HepG2 (cell line): ENCODE measurements around the gene GATD1. TPM values are rescaled to one million over a fixed set of nuclear protein-coding genes. Genes with fewer than 3 reads are reported as not detected.

Source experiments
- ATM ChIP-seq: fragments of 450-650 bp; IDR thresholded peaks from 2 replicates; pipeline ENCODE4 v1.7.1; 2017; ENCODE audit warnings: mild to moderate bottlenecking, borderline replicate concordance
- ELK4 ChIP-seq: sonication (generic); formaldehyde crosslinking; IDR thresholded peaks from 2 replicates; pipeline ENCODE4 v1.9.0; 2021; ENCODE audit warnings: missing genetic modification reagents, borderline replicate concordance
- ESRRA ChIP-seq: sonication (generic); formaldehyde crosslinking; IDR thresholded peaks from 2 replicates; pipeline ENCODE4 v1.5.1; 2020; ENCODE audit warnings: mild to moderate bottlenecking, low read depth, missing genetic modification reagents
- HDAC1 ChIP-seq: sonication (generic); formaldehyde crosslinking; IDR thresholded peaks from 2 replicates; pipeline ENCODE4 v1.5.1; 2020; ENCODE audit warnings: mild to moderate bottlenecking, missing genetic modification reagents
- HIVEP1 ChIP-seq: sonication (generic); formaldehyde crosslinking; IDR thresholded peaks from 2 replicates; pipeline ENCODE4 v1.4.0; 2020; ENCODE audit warnings: mild to moderate bottlenecking, missing genetic modification reagents
- SMAD1 ChIP-seq: sonication (generic); formaldehyde crosslinking; IDR thresholded peaks from 2 replicates; pipeline ENCODE4 v1.4.0; 2020; ENCODE audit warnings: missing genetic modification reagents, low read depth, mild to moderate bottlenecking, borderline replicate concordance
- SNAPC4 ChIP-seq: sonication (generic); formaldehyde crosslinking; IDR thresholded peaks from 2 replicates; pipeline ENCODE4 v1.4.0; 2020; ENCODE audit warnings: mild to moderate bottlenecking, missing genetic modification reagents
- SP140L ChIP-seq: sonication (generic); formaldehyde crosslinking; IDR thresholded peaks from 2 replicates; pipeline ENCODE4 v1.4.0; 2020; ENCODE audit warnings: missing genetic modification reagents, borderline replicate concordance
- THAP11 ChIP-seq: IDR thresholded peaks from 2 replicates; pipeline ENCODE4 v1.6.1; 2016; ENCODE audit warnings: missing biosample characterization, missing genetic modification reagents
- ZNF180 ChIP-seq: sonication (generic); formaldehyde crosslinking; IDR thresholded peaks from 2 replicates; pipeline ENCODE4 v1.4.0; 2020; ENCODE audit warnings: low read depth, missing genetic modification reagents, borderline replicate concordance
- ZNF615 ChIP-seq: sonication (generic); formaldehyde crosslinking; IDR thresholded peaks from 2 replicates; pipeline ENCODE4 v1.5.0; 2020; ENCODE audit warnings: mild to moderate bottlenecking, missing genetic modification reagents, borderline replicate concordance
- ZNF737 ChIP-seq: sonication (generic); formaldehyde crosslinking; IDR thresholded peaks from 2 replicates; pipeline ENCODE4 v1.5.0; 2020; ENCODE audit warnings: missing genetic modification reagents, mild to moderate bottlenecking, borderline replicate concordance
- ZNF770 ChIP-seq: sonication (generic); formaldehyde crosslinking; IDR thresholded peaks from 2 replicates; pipeline ENCODE4 v1.5.0; 2020; ENCODE audit warnings: mild to moderate bottlenecking, missing genetic modification reagents
- ZNF788 ChIP-seq: sonication (generic); formaldehyde crosslinking; IDR thresholded peaks from 2 replicates; pipeline ENCODE4 v1.5.0; 2020; ENCODE audit warnings: mild to moderate bottlenecking, missing genetic modification reagents, borderline replicate concordance
- polyA plus RNA-seq, 8 experiments: library from polyadenylated mRNA; depleted of rRNA in 3 of 8; stranded (reverse) in 7 of 8; unstranded in 1 of 8; fragments of >200 nt; fragmentation: Illumina TruSeq in 4 of 8; extraction: Trizol in 4 of 8; gene quantifications; 2 replicates each; pipeline versions ENCODE4 v1.2.1 to v1.2.3, GENCODE V29; 2011 to 2016; ENCODE audit warnings: low read depth in 4 of 8, missing spikeins in 1 of 8, mixed read lengths in 1 of 8; ENCODE audit not compliant: insufficient read depth in 1 of 8
- total RNA-seq, 5 experiments: library from RNA; depleted of rRNA; stranded (reverse); fragments of >200 nt; fragmentation: Illumina TruSeq; extraction: Trizol; gene quantifications; 2 replicates each; pipeline ENCODE4 v1.2.3, GENCODE V29; 2016; ENCODE audit warnings: low read depth in 1 of 5
- TF ChIP-seq, protein P1 (sequence below): IDR thresholded peaks from 2 replicates; pipeline ENCODE4 v1.6.1; 2016; ENCODE audit warnings: low read depth
- TF ChIP-seq, protein P2 (sequence below): sonication (generic); formaldehyde crosslinking; IDR thresholded peaks from 2 replicates; pipeline ENCODE4 v1.9.0; 2021; ENCODE audit warnings: missing genetic modification reagents, borderline replicate concordance

GATD1 gene
- total and polyA plus RNA-seq, 2 of the 13 experiments (the other 11 are each of a cell fraction or from before 2014, with no cell fraction given), result 31.3 to 60.5 TPM

- TF ChIP-seq SNAPC4 (CRISPR knock-in tag) (no peak), HIVEP1 (CRISPR knock-in tag) (no peak), ZNF770 (CRISPR knock-in tag) (no peak), ESRRA (CRISPR knock-in tag) (no peak), SP140L (no peak), ELK4 (no peak), HDAC1 (CRISPR knock-in tag) (peak; percentile 20; the same call in 1 of the 2 replicates), ZNF615 (CRISPR knock-in tag) (no peak), ATM (no peak), ZNF737 (CRISPR knock-in tag) (no peak), SMAD1 (CRISPR knock-in tag) (no peak), ZNF788 (CRISPR knock-in tag) (no peak), THAP11 (CRISPR knock-in tag) (no peak), ZNF180 (CRISPR knock-in tag) (no peak)
- TF ChIP-seq, protein P1, sequence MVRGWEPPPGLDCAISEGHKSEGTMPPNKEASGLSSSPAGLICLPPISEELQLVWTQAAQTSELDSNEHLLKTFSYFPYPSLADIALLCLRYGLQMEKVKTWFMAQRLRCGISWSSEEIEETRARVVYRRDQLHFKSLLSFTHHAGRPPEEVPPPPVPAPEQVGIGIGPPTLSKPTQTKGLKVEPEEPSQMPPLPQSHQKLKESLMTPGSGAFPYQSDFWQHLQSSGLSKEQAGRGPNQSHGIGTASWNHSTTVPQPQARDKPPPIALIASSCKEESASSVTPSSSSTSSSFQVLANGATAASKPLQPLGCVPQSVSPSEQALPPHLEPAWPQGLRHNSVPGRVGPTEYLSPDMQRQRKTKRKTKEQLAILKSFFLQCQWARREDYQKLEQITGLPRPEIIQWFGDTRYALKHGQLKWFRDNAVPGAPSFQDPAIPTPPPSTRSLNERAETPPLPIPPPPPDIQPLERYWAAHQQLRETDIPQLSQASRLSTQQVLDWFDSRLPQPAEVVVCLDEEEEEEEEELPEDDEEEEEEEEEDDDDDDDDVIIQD (CRISPR knock-in tag), result no peak
- TF ChIP-seq, protein P2, sequence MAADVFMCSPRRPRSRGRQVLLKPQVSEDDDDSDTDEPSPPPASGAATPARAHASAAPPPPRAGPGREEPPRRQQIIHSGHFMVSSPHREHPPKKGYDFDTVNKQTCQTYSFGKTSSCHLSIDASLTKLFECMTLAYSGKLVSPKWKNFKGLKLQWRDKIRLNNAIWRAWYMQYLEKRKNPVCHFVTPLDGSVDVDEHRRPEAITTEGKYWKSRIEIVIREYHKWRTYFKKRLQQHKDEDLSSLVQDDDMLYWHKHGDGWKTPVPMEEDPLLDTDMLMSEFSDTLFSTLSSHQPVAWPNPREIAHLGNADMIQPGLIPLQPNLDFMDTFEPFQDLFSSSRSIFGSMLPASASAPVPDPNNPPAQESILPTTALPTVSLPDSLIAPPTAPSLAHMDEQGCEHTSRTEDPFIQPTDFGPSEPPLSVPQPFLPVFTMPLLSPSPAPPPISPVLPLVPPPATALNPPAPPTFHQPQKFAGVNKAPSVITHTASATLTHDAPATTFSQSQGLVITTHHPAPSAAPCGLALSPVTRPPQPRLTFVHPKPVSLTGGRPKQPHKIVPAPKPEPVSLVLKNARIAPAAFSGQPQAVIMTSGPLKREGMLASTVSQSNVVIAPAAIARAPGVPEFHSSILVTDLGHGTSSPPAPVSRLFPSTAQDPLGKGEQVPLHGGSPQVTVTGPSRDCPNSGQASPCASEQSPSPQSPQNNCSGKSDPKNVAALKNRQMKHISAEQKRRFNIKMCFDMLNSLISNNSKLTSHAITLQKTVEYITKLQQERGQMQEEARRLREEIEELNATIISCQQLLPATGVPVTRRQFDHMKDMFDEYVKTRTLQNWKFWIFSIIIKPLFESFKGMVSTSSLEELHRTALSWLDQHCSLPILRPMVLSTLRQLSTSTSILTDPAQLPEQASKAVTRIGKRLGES (CRISPR knock-in tag), result no peak
These were observed 42.8 kb upstream of the GATD1 start (continued) for GRCh38 chr11:819943-820649.
